NCI-H187 (cell line): ENCODE data around the gene EXOC6.

Experiments used
- DNase-seq, 2 experiments: peaks; one replicate each; lab custom pipeline; 2025; lab: John Stamatoyannopoulos, UW

Gene EXOC6

GRCh38 chr10:93023013-93023650, 174.8 kb downstream of the EXOC6 start:
- DNase-seq: no peak

GRCh38 chr10:93026072-93026471, 177.8 kb downstream of the EXOC6 start:
- DNase-seq: no peak

- no peak for DNase-seq
These were observed 179.2 kb downstream of the EXOC6 start for GRCh38 chr10:93027508-93027907.

GRCh38 chr10:93028883-93029282, 180.6 kb downstream of the EXOC6 start:
- no peak for DNase-seq

GRCh38 chr10:93030409-93030808, 182.1 kb downstream of the EXOC6 start:
- no peak for DNase-seq

- no peak for DNase-seq
These were observed 183.9 kb downstream of the EXOC6 start for GRCh38 chr10:93032105-93032808.

GRCh38 chr10:93032809-93033137, 184.5 kb downstream of the EXOC6 start:
- no peak for DNase-seq

- DNase-seq: no peak
These were observed 186.1 kb downstream of the EXOC6 start for GRCh38 chr10:93034426-93034825.

DNA sequence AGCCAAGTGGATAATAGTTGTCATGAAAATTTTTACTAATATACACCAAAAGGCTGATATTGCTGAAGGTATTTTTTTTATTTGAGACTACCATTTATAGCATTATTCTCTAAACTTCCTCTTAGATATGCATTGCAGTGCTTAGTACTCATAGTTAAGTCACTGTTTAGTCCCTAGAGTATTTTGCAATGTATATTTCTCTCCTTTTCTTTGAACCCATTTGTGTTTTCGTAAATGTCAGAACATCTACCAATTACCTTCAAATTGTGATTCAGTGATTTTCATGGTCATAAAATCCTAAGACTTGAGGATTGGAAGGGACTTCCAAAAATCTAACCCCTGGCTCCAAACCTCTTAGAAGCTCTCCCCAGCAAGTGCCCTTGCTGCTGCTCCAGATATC, 190.8 kb downstream of the EXOC6 start:
- no peak for DNase-seq

DNA sequence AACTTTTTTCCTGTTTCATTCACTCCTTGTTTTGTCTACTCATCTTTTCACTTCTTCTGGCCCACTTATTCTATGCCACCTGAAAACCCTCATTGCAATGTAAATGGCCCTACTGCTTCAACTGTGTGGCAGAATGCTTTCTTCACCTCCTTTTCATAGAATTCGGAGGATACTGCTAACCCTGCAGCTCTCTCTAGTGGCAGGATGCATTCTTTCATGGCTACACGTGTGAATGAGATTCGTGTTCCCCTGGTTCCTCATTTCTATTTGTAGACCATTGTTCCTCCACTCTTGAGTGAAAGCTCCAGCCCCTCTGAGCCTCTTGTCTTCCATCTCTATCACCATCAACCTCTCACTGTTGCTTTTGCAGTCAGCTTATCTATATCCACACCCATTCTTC, 191.4 kb downstream of the EXOC6 start:
- DNase-seq: no peak

DNA sequence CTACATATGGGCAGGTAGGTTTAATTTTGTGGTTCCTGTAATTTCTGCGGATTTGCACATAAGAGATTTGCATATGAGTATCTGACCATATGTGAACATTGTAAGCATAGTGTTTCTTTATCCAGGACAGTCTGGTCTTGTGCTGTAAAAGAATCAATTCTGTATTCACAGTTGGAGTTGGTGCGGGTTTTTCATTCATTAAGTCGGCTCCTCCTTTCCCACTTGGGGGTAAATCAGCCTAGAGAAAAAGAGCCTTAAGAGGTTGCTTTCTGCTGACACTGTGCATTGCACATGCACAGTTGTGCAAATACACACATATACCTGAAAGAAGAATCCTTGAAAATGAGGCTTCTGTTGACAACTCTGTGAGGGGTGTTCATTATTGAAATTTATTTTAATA, 206.2 kb downstream of the EXOC6 start:
- no peak for DNase-seq

GRCh38 chr10:93058139-93058538, 209.8 kb downstream of the EXOC6 start:
- no peak for DNase-seq

GRCh38 chr10:93059975-93060886, 211.9 kb downstream of the EXOC6 start, which contains the start of gene CYP26C1:
CYP26C1 (plus strand) TSS chr10:93060798; CDS start chr10:93061264, 466 bp downstream.
- no peak for DNase-seq

GRCh38 chr10:93060887-93061593, 212.7 kb downstream of the EXOC6 start:
- no peak for DNase-seq

GRCh38 chr10:93061594-93062513, 213.5 kb downstream of the EXOC6 start:
- DNase-seq: no peak

DNA sequence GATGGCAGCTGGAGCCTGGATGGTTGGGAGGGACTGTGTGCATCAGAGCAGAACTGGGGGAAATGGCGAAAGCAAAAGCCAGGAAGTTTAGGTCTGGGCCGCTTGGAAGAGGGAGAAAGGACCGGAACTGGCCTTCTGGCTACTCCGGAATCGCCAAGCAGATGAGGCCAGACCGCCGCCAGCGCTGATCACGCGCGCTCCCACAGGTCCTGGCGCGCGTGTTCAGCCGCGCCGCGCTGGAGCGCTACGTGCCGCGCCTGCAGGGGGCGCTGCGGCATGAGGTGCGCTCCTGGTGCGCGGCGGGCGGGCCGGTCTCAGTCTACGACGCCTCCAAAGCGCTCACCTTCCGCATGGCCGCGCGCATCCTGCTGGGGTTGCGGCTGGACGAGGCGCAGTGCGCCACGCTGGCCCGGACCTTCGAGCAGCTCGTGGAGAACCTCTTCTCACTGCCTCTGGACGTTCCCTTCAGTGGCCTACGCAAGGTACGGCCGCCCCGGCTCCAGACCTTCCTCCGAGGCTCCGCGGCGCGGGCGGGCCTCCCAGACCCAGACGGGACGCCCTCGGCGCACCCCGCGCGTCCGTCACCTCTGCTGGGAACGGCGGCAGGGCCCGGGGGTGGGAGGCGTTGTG, 214.3 kb downstream of the EXOC6 start:
- no peak for DNase-seq

DNA sequence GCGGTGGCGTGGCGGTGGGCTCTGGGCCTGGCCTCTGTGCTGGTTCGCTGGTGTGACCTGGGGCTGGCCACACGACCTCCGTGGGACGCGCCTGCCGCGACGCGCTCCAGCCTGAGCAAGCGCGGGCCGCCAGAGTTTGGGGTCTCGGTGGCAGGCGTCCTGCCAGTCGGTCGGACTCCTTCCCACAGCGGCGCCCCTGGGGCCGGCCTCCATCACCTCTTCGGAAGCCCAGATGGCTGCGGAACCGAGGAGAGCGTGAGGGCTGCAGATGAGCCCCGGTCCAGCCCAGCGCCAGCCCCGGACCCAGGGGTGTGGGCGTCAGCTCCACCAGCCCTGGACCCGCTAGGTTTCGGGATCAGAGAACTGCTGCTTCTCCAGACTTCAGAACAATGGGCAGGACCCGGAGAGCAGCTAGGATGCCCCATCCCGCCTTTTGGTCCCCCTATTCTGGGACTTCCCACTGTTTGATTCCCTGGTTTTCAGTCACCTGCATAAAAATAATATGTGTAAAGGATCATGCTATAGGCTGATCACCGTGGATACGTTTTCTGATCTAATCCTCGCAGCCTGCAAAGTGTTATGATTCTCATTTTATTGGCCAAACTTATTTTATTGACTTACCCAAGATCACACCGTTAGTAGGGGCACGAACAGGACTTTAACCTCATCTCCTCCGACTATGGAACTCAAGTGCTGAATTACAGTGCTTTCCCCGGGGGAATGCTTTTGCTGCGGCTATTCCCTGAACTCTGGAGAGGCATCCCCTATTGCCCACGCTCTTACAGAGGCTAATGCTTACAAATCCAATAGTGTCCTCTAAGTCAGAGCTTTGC, 215.0 kb downstream of the EXOC6 start:
- no peak for DNase-seq

- DNase-seq: no peak
These were observed 215.8 kb downstream of the EXOC6 start for GRCh38 chr10:93063977-93064660.
